Testis (tissue), 3 donors: Measurements from ENCODE around the gene TAX1BP3. TPM values are rescaled to one million over a fixed set of nuclear protein-coding genes. Genes with fewer than 3 reads are reported as not detected.

Source experiments
- DNase-seq: peaks from one replicate; pipeline ENCODE4 v3.0.0-alpha.2; 2019
- H3K27ac ChIP-seq, 2 donors: fragments of 200-600 bp; sonication (generic); one replicate each; pipeline ENCODE4 v1.5.1; 2019
- H3K27me3 ChIP-seq: fragments of 200-600 bp; sonication (generic); one replicate; pipeline ENCODE4 v1.5.1; 2019
- H3K36me3 ChIP-seq: fragments of 200-600 bp; sonication (generic); one replicate; pipeline ENCODE4 v1.5.1; 2017; ENCODE audit warnings: low read depth; ENCODE audit errors: missing control alignments
- H3K4me1 ChIP-seq: fragments of 200-600 bp; sonication (generic); one replicate; pipeline ENCODE4 v1.5.1; 2019
- H3K4me3 ChIP-seq, 2 donors: fragments of 200-600 bp; sonication (generic); one replicate each; pipeline ENCODE4 v1.5.1; 2017 to 2019
- H3K9me3 ChIP-seq: fragments of 200-600 bp; sonication (generic); one replicate; pipeline ENCODE4 v1.5.1; 2017
- POLR2A ChIP-seq: fragments of 450-650 bp; IDR thresholded peaks from one replicate; pipeline ENCODE4 v1.6.1; 2017; ENCODE audit warnings: antibody characterized with exemption, mild to moderate bottlenecking, moderate library complexity
- WGBS, 2 donors: methylation state at CpG; one replicate each; pipeline ENCODE4 v1.1.5; 2018; 5-methylcytosine and 5-hydroxymethylcytosine counted together
- intact Hi-C: fragments of 100-400 bp; cut with DNase I; formaldehyde crosslinking; loops from one replicate; pipeline ENCODE4 v1.15.1; 2023; ENCODE audit warnings: low total_unique reads
- polyA plus RNA-seq: library from polyadenylated mRNA; stranded (reverse); fragments of 350-450 nt; fragmentation: Illumina TruSeq; extraction: RNeasy Lipid Tissue Mini Kit (QIAGEN cat#74804); gene quantifications from one replicate; pipeline ENCODE4 v1.2.3, GENCODE V29; 2014; ENCODE audit warnings: low read depth, low replicate concordance; ENCODE audit not compliant: insufficient read depth
- total RNA-seq, 2 donors: library from RNA; depleted of rRNA; stranded (reverse); fragments of >200 nt; gene quantifications; one replicate each; pipeline ENCODE4 v1.2.3, GENCODE V29; 2016
- TF ChIP-seq, protein P1 (sequence below), 3 experiments: fragments of 450-650 bp in 2 of 3; fragments of 200-600 bp in 1 of 3; sonication (generic) in 1 of 3; IDR thresholded peaks; one replicate each; pipeline ENCODE4 v1.5.1; 2016 to 2019; ENCODE audit warnings: antibody characterized with exemption in 3 of 3, mild to moderate bottlenecking in 2 of 3, moderate library complexity in 1 of 3

TAX1BP3 gene
- total and polyA plus RNA-seq, 3 donors from 2014 or later: 93.6 to 212 (median 150) TPM

DNA sequence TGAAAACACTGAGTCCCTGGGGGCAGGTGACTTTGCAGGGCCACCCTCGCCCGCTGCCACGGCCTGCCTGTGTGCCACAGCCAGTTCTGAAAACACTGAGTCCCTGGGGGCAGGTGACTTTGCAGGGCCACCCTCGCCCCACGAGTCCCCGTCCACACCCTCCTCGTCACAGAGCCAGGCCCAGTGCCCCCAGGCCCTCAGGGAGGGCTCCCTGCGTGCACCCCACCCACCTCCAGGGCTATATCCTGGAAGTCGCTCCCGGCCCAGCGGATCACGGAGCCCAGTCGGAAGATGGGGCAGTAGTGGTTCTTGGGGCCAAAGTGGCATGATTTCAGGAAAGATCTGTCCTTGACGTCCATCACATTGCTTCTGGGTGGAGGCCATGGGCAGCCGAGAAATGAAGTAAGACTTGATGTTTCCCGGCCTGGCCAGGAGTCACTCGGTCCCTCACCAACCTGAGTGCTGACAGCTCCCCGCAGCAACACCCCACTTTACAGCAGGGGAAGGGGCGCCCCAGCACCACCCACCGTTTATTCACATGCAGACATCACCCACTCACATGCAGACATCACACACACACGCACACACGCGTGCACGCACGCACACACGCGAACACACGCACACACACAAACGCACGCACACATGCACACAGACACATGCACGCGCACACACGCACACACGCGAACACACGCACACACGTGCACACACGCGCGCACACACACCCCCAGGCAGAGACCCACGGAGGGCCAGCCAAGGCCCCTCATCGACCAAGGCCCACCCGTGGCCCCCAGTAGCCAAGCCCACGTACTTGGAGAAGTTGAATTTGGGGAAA, 21.1 kb upstream of the TAX1BP3 start:
- Histone ChIP-seq H3K36me3 (no peaks in the 10 kb centered on the region), H3K27ac (no peak overlapping the region), H3K4me3 (no peak overlapping the region), H3K4me1 (no peaks in the 10 kb centered on the region), H3K27me3 (no peaks in the 10 kb centered on the region), H3K9me3 (no peaks in the 10 kb centered on the region)
- intact Hi-C loops: no loop called here
- no peak for DNase-seq
- WGBS, 2 donors: 87 to 91% methylated on average over 28 to 44 of the region's 44 CpGs
- TF ChIP-seq POLR2A: no peak
- TF ChIP-seq, protein P1, sequence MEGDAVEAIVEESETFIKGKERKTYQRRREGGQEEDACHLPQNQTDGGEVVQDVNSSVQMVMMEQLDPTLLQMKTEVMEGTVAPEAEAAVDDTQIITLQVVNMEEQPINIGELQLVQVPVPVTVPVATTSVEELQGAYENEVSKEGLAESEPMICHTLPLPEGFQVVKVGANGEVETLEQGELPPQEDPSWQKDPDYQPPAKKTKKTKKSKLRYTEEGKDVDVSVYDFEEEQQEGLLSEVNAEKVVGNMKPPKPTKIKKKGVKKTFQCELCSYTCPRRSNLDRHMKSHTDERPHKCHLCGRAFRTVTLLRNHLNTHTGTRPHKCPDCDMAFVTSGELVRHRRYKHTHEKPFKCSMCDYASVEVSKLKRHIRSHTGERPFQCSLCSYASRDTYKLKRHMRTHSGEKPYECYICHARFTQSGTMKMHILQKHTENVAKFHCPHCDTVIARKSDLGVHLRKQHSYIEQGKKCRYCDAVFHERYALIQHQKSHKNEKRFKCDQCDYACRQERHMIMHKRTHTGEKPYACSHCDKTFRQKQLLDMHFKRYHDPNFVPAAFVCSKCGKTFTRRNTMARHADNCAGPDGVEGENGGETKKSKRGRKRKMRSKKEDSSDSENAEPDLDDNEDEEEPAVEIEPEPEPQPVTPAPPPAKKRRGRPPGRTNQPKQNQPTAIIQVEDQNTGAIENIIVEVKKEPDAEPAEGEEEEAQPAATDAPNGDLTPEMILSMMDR (IDR thresholded peaks at IDR 0.05): no peak

DNA sequence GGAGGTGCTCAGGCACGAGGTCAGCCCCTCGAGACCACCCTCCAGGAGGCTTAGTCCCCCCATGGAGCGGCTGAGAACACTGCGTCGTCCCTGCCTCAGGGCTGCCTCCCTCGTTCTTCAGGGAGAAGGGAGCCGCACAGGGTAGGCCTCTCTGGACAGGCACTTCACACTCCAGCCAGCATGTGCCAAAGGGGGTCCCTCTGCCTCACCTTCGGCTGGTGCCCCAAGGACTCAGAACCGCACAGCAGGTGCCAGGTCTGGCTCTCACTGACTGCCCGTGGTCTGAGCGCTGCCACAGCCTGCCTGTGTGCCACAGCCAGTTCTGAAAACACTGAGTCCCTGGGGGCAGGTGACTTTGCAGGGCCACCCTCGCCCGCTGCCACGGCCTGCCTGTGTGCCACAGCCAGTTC, 20.5 kb upstream of the TAX1BP3 start:
- Histone ChIP-seq H3K4me1 (no peaks in the 10 kb centered on the region), H3K4me3 (no peak overlapping the region), H3K9me3 (no peaks in the 10 kb centered on the region), H3K36me3 (no peaks in the 10 kb centered on the region), H3K27me3 (no peaks in the 10 kb centered on the region), H3K27ac (no peak overlapping the region)
- TF ChIP-seq, protein P1 (IDR thresholded peaks at IDR 0.05): no peak
- TF ChIP-seq POLR2A: no peak
- intact Hi-C loops: no loop called here
- WGBS, 2 donors: 86 to 88% methylated on average over 3 to 14 of the region's 14 CpGs
- DNase-seq: no peak

DNA sequence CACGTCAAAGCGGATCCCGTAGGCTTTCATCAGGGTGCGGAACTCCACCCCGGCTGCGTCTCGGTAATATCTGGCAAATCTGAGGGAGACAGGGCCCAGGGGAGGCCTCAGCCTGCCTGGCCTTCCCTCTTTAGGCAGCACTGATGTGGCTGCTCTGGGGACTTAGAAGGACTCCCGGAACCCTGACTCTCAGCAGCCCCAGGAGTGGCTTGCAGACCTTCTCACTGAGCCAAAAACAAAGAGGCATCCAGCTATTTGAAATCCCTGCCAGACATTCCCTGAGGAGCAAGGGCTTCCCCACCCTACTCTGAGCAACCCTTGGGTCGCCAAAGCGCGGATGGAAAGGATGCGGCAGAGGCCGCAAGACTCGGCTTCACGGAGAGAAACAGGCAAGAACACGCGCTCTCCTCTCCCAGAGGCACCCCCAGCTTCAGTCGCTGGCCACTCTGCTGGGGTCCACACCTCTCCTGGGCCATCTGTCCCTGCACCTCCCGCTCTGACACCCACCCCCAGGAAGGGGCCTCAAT, 19.7 kb upstream of the TAX1BP3 start:
- TF ChIP-seq POLR2A: no peak
- TF ChIP-seq, protein P1 (IDR thresholded peaks at IDR 0.05): no peak
- Histone ChIP-seq H3K4me1 (no peaks in the 10 kb centered on the region), H3K27me3 (no peaks in the 10 kb centered on the region), H3K4me3 (no peak overlapping the region), H3K9me3 (no peaks in the 10 kb centered on the region), H3K36me3 (no peaks in the 10 kb centered on the region), H3K27ac (no peak overlapping the region)
- DNase-seq: no peak
- 65 to 68% methylated on average over 11 to 18 of the region's 19 CpGs for WGBS, 2 donors
- intact Hi-C loops: no loop called here

DNA sequence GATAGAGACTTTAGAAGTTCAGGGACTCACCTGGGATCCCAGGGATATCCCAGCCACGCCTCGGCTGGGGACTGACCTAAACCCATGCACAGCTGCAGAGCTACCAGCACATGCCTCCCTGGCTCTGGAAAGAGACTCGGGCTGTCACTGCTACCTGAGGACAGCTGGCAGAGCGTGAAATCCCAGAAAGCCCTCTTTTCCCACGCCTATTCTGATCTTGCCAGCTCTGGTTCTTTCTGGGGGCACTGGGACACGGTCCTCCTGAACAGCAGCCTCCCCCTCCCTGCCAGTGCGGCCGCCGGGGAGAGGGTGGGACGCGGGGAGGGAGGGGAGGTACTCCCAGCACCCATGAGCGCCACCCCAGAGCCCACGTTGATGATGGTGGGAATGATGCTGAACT, 16.8 kb upstream of the TAX1BP3 start:
- Histone ChIP-seq H3K9me3 (no peaks in the 10 kb centered on the region), H3K4me3 (no peak overlapping the region), H3K27me3 (no peaks in the 10 kb centered on the region), H3K36me3 (no peaks in the 10 kb centered on the region), H3K27ac (no peak overlapping the region), H3K4me1 (no peaks in the 10 kb centered on the region)
- 46 to 56% methylated on average over 6 to 13 of the region's 13 CpGs for WGBS, 2 donors
- DNase-seq: no peak
- intact Hi-C loops: no loop called here
- TF ChIP-seq, protein P1 (IDR thresholded peaks at IDR 0.05): no peak
- no peak for TF ChIP-seq POLR2A
